ENCODE measurements around the gene SYT12. TPM values are rescaled to one million over a fixed set of nuclear protein-coding genes. Genes with fewer than 3 reads are reported as not detected.

Gene SYT12
- total RNA-seq, 6 experiments from 2014 or later = 1.8 to 35.3 (median 14.2) TPM

DNA sequence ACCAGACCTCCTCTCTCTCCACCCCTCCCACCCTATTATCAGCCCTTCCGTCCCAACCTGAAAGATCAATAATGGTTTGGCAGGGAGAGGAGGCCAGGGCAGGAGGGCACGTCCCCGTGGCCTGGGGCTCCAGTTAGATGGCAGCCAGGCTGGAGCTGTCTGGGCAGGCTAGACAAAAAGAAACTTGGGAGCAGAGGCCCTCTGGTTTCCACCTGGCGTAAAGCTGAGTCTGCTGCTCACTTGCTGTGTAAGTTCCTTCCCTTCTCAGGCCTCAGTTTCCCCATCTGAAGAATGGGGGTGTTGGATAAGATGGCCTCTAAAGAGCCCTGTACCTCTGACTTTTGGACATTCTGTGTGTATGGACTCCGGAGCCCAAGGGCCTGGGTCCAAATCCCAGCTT is 30.0 kb downstream of the SYT12 start:
- 12% methylated on average over 5 of the region's 5 CpGs for WGBS (ENCODE audit: insufficient coverage, low coverage, low lambda C conversion rate, missing lambda C conversion rate)
- TF ChIP-seq POLR2A (IDR thresholded peaks at IDR 0.05) = no peak
- TF ChIP-seq, protein P1, sequence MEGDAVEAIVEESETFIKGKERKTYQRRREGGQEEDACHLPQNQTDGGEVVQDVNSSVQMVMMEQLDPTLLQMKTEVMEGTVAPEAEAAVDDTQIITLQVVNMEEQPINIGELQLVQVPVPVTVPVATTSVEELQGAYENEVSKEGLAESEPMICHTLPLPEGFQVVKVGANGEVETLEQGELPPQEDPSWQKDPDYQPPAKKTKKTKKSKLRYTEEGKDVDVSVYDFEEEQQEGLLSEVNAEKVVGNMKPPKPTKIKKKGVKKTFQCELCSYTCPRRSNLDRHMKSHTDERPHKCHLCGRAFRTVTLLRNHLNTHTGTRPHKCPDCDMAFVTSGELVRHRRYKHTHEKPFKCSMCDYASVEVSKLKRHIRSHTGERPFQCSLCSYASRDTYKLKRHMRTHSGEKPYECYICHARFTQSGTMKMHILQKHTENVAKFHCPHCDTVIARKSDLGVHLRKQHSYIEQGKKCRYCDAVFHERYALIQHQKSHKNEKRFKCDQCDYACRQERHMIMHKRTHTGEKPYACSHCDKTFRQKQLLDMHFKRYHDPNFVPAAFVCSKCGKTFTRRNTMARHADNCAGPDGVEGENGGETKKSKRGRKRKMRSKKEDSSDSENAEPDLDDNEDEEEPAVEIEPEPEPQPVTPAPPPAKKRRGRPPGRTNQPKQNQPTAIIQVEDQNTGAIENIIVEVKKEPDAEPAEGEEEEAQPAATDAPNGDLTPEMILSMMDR (IDR thresholded peaks at IDR 0.05) = no peak
- H3K4me1 ChIP-seq = peaks cover 0 to 48% (median 22%) of the 10 kb centered on the region in 4 donors
- no peaks in the 10 kb centered on the region for H3K9me3 ChIP-seq
- no peak overlapping the region for H3K4me3 ChIP-seq
- no peaks in the 10 kb centered on the region for H3K27me3 ChIP-seq
- ATAC-seq = peak; percentile 31 to 62 (median 56)
- intact Hi-C loops (cut with DNase I) = no loop called here
- no peaks in the 10 kb centered on the region for H3K36me3 ChIP-seq
- peak; percentile 66 to 80 (median 75) for DNase-seq
- H3K27ac ChIP-seq = peak overlapping the region; percentile 76 to 88 (median 83)

DNA sequence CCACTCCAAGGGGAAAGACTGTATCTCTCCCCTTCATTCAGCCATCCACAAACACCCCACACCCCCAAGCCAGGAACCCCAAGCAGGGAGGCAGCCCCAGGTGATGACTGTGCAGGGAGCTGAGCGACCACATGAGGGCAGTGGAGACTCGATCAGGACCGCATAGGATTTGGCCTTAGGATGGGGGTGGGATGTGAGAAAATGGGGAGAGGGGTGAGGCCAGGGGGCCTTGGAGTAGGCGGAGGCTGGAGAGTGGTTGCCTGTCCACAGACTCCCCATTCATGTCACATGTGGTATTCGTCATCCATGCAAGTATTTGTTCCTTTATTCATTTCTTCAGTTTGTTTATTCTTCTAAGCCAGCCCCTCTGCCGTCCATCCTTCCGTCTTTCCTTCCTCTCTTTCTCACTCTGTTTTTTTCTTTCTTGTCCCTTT is 31.0 kb downstream of the SYT12 start:
- TF ChIP-seq, protein P1 (IDR thresholded peaks at IDR 0.05) = peak; percentile 49 to 69 (median 65)
- no peak for TF ChIP-seq POLR2A (IDR thresholded peaks at IDR 0.05)
- peak overlapping the region; percentile 76 to 88 (median 83) for H3K27ac ChIP-seq
- no peaks in the 10 kb centered on the region for H3K9me3 ChIP-seq
- no peaks in the 10 kb centered on the region for H3K36me3 ChIP-seq
- intact Hi-C loops (cut with DNase I) = no loop called here
- peak; percentile 41 to 63 (median 52) for ATAC-seq
- H3K4me1 ChIP-seq = peaks cover 0 to 51% (median 26%) of the 10 kb centered on the region in 4 donors
- no peak overlapping the region for H3K4me3 ChIP-seq
- DNase-seq = peak in 1 of 3 donors; percentile 60
- 37% methylated on average over 4 of the region's 7 CpGs for WGBS (ENCODE audit: insufficient coverage, low coverage, low lambda C conversion rate, missing lambda C conversion rate)
- no peaks in the 10 kb centered on the region for H3K27me3 ChIP-seq

DNA sequence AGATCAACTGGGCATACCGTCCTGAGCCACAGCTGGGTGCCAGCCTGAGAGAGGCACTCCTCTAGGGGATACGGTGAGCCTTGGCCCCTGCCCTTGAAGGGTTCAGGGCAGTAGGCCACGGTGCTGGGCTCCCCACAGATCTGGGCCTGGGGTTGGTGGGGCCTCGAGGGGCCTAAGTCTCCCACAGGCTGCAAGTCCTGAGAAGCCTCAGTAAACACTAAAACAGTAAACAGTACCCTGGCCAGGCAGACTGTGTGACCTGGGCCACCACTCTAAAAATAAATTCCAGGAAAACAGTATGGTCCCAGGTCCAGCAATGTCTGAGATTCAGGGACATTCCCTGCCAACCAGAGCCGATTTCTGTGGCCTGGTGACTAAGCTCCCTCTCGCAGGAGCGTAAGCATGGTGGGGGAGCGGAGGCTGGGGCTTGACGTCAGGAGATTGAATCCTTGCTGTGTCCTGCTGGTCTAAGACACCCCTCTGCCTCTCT is 31.5 kb downstream of the SYT12 start:
- peak; percentile 53 to 70 (median 62) for ATAC-seq
- H3K9me3 ChIP-seq = no peaks in the 10 kb centered on the region
- intact Hi-C loops (cut with DNase I) = no loop called here
- H3K36me3 ChIP-seq = no peaks in the 10 kb centered on the region
- H3K27ac ChIP-seq = peak overlapping the region; percentile 76 to 88 (median 83)
- 10% methylated on average over 4 of the region's 9 CpGs for WGBS (ENCODE audit: insufficient coverage, low coverage, low lambda C conversion rate, missing lambda C conversion rate)
- no peak overlapping the region for H3K4me3 ChIP-seq
- H3K27me3 ChIP-seq = no peaks in the 10 kb centered on the region
- DNase-seq = peak; percentile 75 to 81 (median 81)
- peaks cover 0 to 52% (median 28%) of the 10 kb centered on the region in 4 donors for H3K4me1 ChIP-seq
- TF ChIP-seq, protein P1 (IDR thresholded peaks at IDR 0.05) = no peak
- no peak for TF ChIP-seq POLR2A (IDR thresholded peaks at IDR 0.05)

DNA sequence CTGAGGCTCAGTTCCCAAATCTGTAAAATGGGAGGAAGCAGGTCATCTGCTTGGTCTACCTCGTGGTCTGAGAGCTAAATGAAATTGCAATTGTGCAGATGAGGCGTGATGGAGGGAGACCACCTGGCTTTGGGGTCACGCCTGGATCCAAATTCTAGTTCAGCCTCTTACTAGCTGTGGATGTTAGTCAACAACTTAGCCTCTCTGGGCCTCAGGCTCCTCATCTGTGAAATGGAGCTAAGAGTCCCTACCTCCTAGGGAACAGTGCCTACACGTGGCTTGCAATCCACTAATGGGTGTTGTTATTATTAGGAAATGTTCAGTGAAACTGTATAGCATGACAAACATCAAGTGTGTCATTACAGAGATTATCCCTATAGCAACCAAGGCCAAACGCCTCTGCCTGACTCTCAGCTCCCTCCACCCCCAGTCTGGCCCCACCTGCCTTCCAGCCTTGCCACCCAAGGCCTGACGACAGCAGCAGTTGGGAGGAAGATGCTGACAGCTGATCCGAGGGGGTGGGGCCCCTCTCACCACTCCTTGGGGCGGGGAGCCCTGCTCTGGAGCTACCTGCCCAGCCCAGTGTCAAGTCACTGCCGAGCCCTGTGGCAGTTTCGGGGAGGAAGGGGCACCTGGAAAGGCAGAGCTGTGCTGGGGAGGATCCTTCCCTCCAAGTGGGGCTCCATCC is 32.0 kb downstream of the SYT12 start:
- H3K4me3 ChIP-seq = no peak overlapping the region
- H3K4me1 ChIP-seq = peaks cover 0 to 58% (median 31%) of the 10 kb centered on the region in 4 donors
- no peak for TF ChIP-seq POLR2A (IDR thresholded peaks at IDR 0.05)
- TF ChIP-seq, protein P1 (IDR thresholded peaks at IDR 0.05) = no peak
- intact Hi-C loops (cut with DNase I) = no loop called here
- WGBS (ENCODE audit: insufficient coverage, low coverage, low lambda C conversion rate, missing lambda C conversion rate) = 46% methylated on average over 4 of the region's 10 CpGs
- H3K9me3 ChIP-seq = no peaks in the 10 kb centered on the region
- DNase-seq (peak in 1 of 3 donors; percentile 87), ATAC-seq (peak; percentile 1 to 54 (median 22))
- H3K27ac ChIP-seq = peak overlapping the region; percentile 76 to 88 (median 83)
- no peaks in the 10 kb centered on the region for H3K36me3 ChIP-seq
- no peaks in the 10 kb centered on the region for H3K27me3 ChIP-seq
